B cell (primary cell): Measurements from ENCODE around the gene KCNE3. TPM values are rescaled to one million over a fixed set of nuclear protein-coding genes. Genes with fewer than 3 reads are reported as not detected.

ENCODE experiments used
- ATAC-seq: fragments of 200-7000 bp; cut with Tn5 transposase; one replicate; pipeline ENCODE4 v1.10.0; 2021; ENCODE audit warnings: low read depth, mild to moderate bottlenecking, moderate number of reproducible peaks, moderate library complexity
- CTCF ChIA-PET: fragments of 350-600 bp; sonication (Branson Sonifier 250); formaldehyde crosslinking; loops from one replicate; lab custom pipeline; 2021; ENCODE audit warnings: antibody characterized with exemption, inconsistent platforms; lab: Charles Lee
- POLR2A ChIA-PET: fragments of 350-600 bp; sonication (Branson Sonifier 250); formaldehyde crosslinking; loops from one replicate; lab custom pipeline; 2021; ENCODE audit warnings: antibody characterized with exemption; lab: Charles Lee
- DNase-seq: peaks from one replicate; pipeline ENCODE4 v3.0.0; 2013
- H2AFZ ChIP-seq: 2 replicates; pipeline ENCODE4 v1.6.1; 2012; ENCODE audit warnings: mild to moderate bottlenecking, low read depth, low read length; ENCODE audit not compliant: insufficient read depth, poor library complexity, severe bottlenecking
- H3K27ac ChIP-seq, 2 donors: 1 replicate in 1 of 2; 2 replicates in 1 of 2; pipeline ENCODE4 v1.5.1; 2012 to 2013; ENCODE audit warnings: low read length in 2 of 2, mild to moderate bottlenecking in 2 of 2, moderate library complexity in 1 of 2
- H3K27me3 ChIP-seq, 4 experiments: fragments of 200-600 bp in 1 of 4; sonication (generic) in 1 of 4; replicated peaks in 1 of 4; 1 replicate in 2 of 4; 2 replicates in 2 of 4; pipeline versions ENCODE4 v1.6.1 to v1.7.0; 2013 to 2016; ENCODE audit warnings: low read length in 3 of 4, mild to moderate bottlenecking in 2 of 4, mixed read lengths in 1 of 4, moderate library complexity in 1 of 4; ENCODE audit not compliant: insufficient read depth in 4 of 4, control insufficient read depth in 3 of 4; ENCODE audit errors: control extremely low read depth in 1 of 4
- H3K36me3 ChIP-seq, 2 experiments: replicated peaks in 1 of 2; 1 replicate in 1 of 2; 2 replicates in 1 of 2; pipeline versions ENCODE4 v1.6.1 to v1.7.1; 2013; ENCODE audit warnings: low read length in 1 of 2; ENCODE audit not compliant: insufficient read depth in 2 of 2, control insufficient read depth in 1 of 2; ENCODE audit errors: control extremely low read depth in 1 of 2, extremely low read depth in 1 of 2
- H3K4me1 ChIP-seq, 2 donors: fragments of 200-600 bp in 1 of 2; sonication (generic) in 1 of 2; 1 replicate in 1 of 2; 2 replicates in 1 of 2; pipeline versions ENCODE4 v1.5.1 to v1.6.1; 2013 to 2017; ENCODE audit warnings: low read length in 2 of 2; ENCODE audit not compliant: control insufficient read depth in 2 of 2, insufficient read depth in 2 of 2
- H3K4me2 ChIP-seq: replicated peaks from 2 replicates; pipeline ENCODE3; 2012; ENCODE audit warnings: mild to moderate bottlenecking, low read depth, low read length; ENCODE audit not compliant: poor library complexity, severe bottlenecking
- H3K4me3 ChIP-seq, 5 experiments: fragments of 200-600 bp in 1 of 5; sonication (generic) in 1 of 5; 1 replicate in 3 of 5; 2 replicates in 2 of 5; pipeline versions ENCODE4 v1.5.1 to v1.7.0; 2011 to 2016; ENCODE audit warnings: low read length in 4 of 5, mild to moderate bottlenecking in 4 of 5, low read depth in 2 of 5, control low read depth in 1 of 5, moderate library complexity in 1 of 5; ENCODE audit not compliant: insufficient read depth in 1 of 5; ENCODE audit errors: control extremely low read depth in 1 of 5, extremely low read depth in 1 of 5
- H3K79me2 ChIP-seq: fragments of 200-600 bp; sonication (generic); one replicate; pipeline ENCODE4 v1.6.0; 2016; ENCODE audit warnings: low read length; ENCODE audit not compliant: control insufficient read depth, insufficient read depth
- H3K9ac ChIP-seq: fragments of 200-600 bp; sonication (generic); 2 replicates; pipeline ENCODE4 v1.6.1; 2017; ENCODE audit warnings: mild to moderate bottlenecking, low read length, moderate library complexity
- H3K9me3 ChIP-seq, 3 donors: one replicate each; pipeline versions ENCODE4 v1.6.1 to v1.7.1; 2013; ENCODE audit warnings: low read length in 2 of 3; ENCODE audit not compliant: control insufficient read depth in 2 of 3, insufficient read depth in 1 of 3; ENCODE audit errors: control extremely low read depth in 1 of 3
- H4K20me1 ChIP-seq: 2 replicates; pipeline ENCODE4 v1.6.0; 2012; ENCODE audit warnings: mild to moderate bottlenecking, low read length; ENCODE audit not compliant: insufficient read depth, control insufficient read depth, poor library complexity, severe bottlenecking
- H3K27ac Mint-ChIP-seq: one replicate; pipeline ENCODE4 v1.8.0; 2021; ENCODE audit warnings: mixed read lengths
- H3K27me3 Mint-ChIP-seq: one replicate; pipeline ENCODE4 v1.8.0; 2021; ENCODE audit warnings: mixed read lengths
- H3K4me1 Mint-ChIP-seq: one replicate; pipeline ENCODE4 v1.8.0; 2021; ENCODE audit warnings: mixed read lengths
- H3K4me3 Mint-ChIP-seq: one replicate; pipeline ENCODE4 v1.8.0; 2021; ENCODE audit warnings: mixed read lengths
- H3K9me3 Mint-ChIP-seq: one replicate; pipeline ENCODE4 v1.8.0; 2022; ENCODE audit warnings: mixed read lengths; ENCODE audit not compliant: insufficient read depth
- CTCF ChIP-seq: fragments of 200-600 bp; IDR thresholded peaks from one replicate; pipeline ENCODE4 v1.8.0; 2022; ENCODE audit warnings: antibody characterized with exemption, mild to moderate bottlenecking
- EZH2 ChIP-seq: IDR thresholded peaks from 2 replicates; pipeline ENCODE4 v1.6.1; 2012; ENCODE audit warnings: borderline replicate concordance, low read depth, mild to moderate bottlenecking, moderate library complexity, low read length; ENCODE audit not compliant: insufficient read depth, poor library complexity, severe bottlenecking
- WGBS: methylation state at CpG from one replicate; pipeline ENCODE4 v1.1.5; 2013; ENCODE audit warnings: missing lambda C conversion rate; ENCODE audit not compliant: insufficient coverage; 5-methylcytosine and 5-hydroxymethylcytosine counted together
- intact Hi-C: fragments of 100-400 bp; cut with micrococcal nuclease; formaldehyde crosslinking; loops from one replicate; pipeline ENCODE4 v1.10.0; 2022
- polyA plus RNA-seq: library from polyadenylated mRNA; depleted of rRNA; stranded (reverse); fragments of >200 nt; gene quantifications from 2 replicates; pipeline ENCODE4 v1.2.3, GENCODE V29; 2012
- total RNA-seq, 2 donors: library from RNA; stranded (reverse); fragments of 120-200 nt in 1 of 2; gene quantifications; 1 replicate in 1 of 2; 2 replicates in 1 of 2; pipeline versions ENCODE4 v1.2.3 to v1.2.4, GENCODE V29; 2013 to 2022

KCNE3 gene
- total and polyA plus RNA-seq, 2 donors (not counting 1 experiment from before 2014, with no cell fraction given): 0.85 TPM; not detected in 1

GRCh38 chr11:74468521-74468920 is 1.2 kb upstream of the KCNE3 start:
- Mint-ChIP-seq H3K27ac (no peak overlapping the region), H3K4me1 (peaks cover 6% of the 10 kb centered on the region)
- intact Hi-C loops: no loop called here

GRCh38 chr11:74468058-74468457 is 709 bp upstream of the KCNE3 start:
- H3K27me3 Mint-ChIP-seq: peaks cover 49% of the 10 kb centered on the region
- Histone ChIP-seq H3K9ac (no peak overlapping the region), H3K4me1 (peaks cover 0 to 4% of the 10 kb centered on the region in 2 donors), H3K4me2 (no peak overlapping the region), H4K20me1 (no peaks in the 10 kb centered on the region), H3K4me3 (no peak overlapping the region), H2AFZ (no peak overlapping the region), H3K36me3 (no peaks in the 10 kb centered on the region), H3K9me3 (no peaks in the 10 kb centered on the region), H3K79me2 (no peaks in the 10 kb centered on the region), H3K27me3 (peaks cover 0 to 28% (median 17%) of the 10 kb centered on the region in 4 experiments), H3K27ac (no peak overlapping the region)
- WGBS: 93% methylated on average over 4 of the region's 4 CpGs
- intact Hi-C loops: no loop called here
- DNase-seq (no peak), ATAC-seq (no peak)
- H3K4me1 Mint-ChIP-seq: peaks cover 6% of the 10 kb centered on the region
- H3K4me3 Mint-ChIP-seq: no peak overlapping the region
- H3K9me3 Mint-ChIP-seq: no peaks in the 10 kb centered on the region
- no peak overlapping the region for H3K27ac Mint-ChIP-seq
- ChIA-PET POLR2A (no interaction called here), CTCF (interaction anchor here (1.0 kb wide), 1 partner anchor 22 kb away, joined by 3 read pairs; no protein-coding TSS in a partner anchor)
- TF ChIP-seq CTCF (no peak), EZH2 (no peak)

More at GRCh38 chr11:74468521-74468920, 1.2 kb upstream of the KCNE3 start:
- Histone ChIP-seq H3K9me3 (no peaks in the 10 kb centered on the region), H3K79me2 (no peaks in the 10 kb centered on the region), H3K36me3 (no peaks in the 10 kb centered on the region), H3K4me3 (no peak overlapping the region), H4K20me1 (no peaks in the 10 kb centered on the region), H3K9ac (no peak overlapping the region), H3K4me2 (no peak overlapping the region), H3K4me1 (peaks cover 0 to 4% of the 10 kb centered on the region in 2 donors), H2AFZ (no peak overlapping the region), H3K27ac (no peak overlapping the region), H3K27me3 (peaks cover 0 to 28% (median 17%) of the 10 kb centered on the region in 4 experiments)
- no peak for TF ChIP-seq EZH2
- TF ChIP-seq CTCF: no peak
- ChIA-PET CTCF (no interaction called here), POLR2A (no interaction called here)
- no peaks in the 10 kb centered on the region for H3K9me3 Mint-ChIP-seq
- no peak for ATAC-seq
- no peak overlapping the region for H3K4me3 Mint-ChIP-seq
- no peak for DNase-seq
- H3K27me3 Mint-ChIP-seq: peaks cover 49% of the 10 kb centered on the region
